Activated B cell treated with CpG ODN at 0.5 μM for 24 hours (primary cell): ENCODE results near the gene GOLGA3. TPM values are rescaled to one million over a fixed set of nuclear protein-coding genes. Genes with fewer than 3 reads are reported as not detected.

ENCODE experiments used
- ATAC-seq: fragments of 200-7000 bp; cut with Tn5 transposase; one replicate; pipeline ENCODE4 v1.10.0; 2021; ENCODE audit warnings: low read depth, mild to moderate bottlenecking, moderate library complexity
- CTCF ChIA-PET: fragments of 350-600 bp; sonication (Branson Sonifier 250); formaldehyde crosslinking; loops from one replicate; lab custom pipeline; 2021; ENCODE audit warnings: antibody characterized with exemption; lab: Charles Lee
- POLR2A ChIA-PET: fragments of 350-600 bp; sonication (Branson Sonifier 250); formaldehyde crosslinking; loops from one replicate; lab custom pipeline; 2021; ENCODE audit warnings: antibody characterized with exemption; lab: Charles Lee
- DNase-seq: peaks from one replicate; pipeline ENCODE4 v3.0.0; 2022
- H3K27ac Mint-ChIP-seq: one replicate; pipeline ENCODE4 v1.8.0; 2020; ENCODE audit warnings: mixed read lengths
- H3K27me3 Mint-ChIP-seq: one replicate; pipeline ENCODE4 v1.8.0; 2021; ENCODE audit warnings: mixed read lengths
- H3K36me3 Mint-ChIP-seq: one replicate; pipeline ENCODE4 v1.8.0; 2021; ENCODE audit warnings: low read depth, mixed read lengths
- H3K4me1 Mint-ChIP-seq: one replicate; pipeline ENCODE4 v1.8.0; 2021; ENCODE audit warnings: mixed read lengths
- H3K4me3 Mint-ChIP-seq: one replicate; pipeline ENCODE4 v1.8.0; 2020; ENCODE audit warnings: mild to moderate bottlenecking, mixed read lengths
- H3K9me3 Mint-ChIP-seq: one replicate; pipeline ENCODE4 v1.8.0; 2020; ENCODE audit warnings: mixed read lengths
- CTCF ChIP-seq: fragments of 200-600 bp; IDR thresholded peaks from one replicate; pipeline ENCODE4 v1.8.0; 2022; ENCODE audit warnings: antibody characterized with exemption, mild to moderate bottlenecking
- intact Hi-C: fragments of 100-400 bp; cut with micrococcal nuclease; formaldehyde crosslinking; loops from one replicate; pipeline ENCODE4 v1.15.1; 2024
- total RNA-seq: library from RNA; stranded (reverse); gene quantifications from 2 replicates; pipeline ENCODE4 v1.2.3, GENCODE V29; 2022

Gene GOLGA3
- total RNA-seq, 1 donor from 2014 or later: 52.4 TPM

- TF ChIP-seq CTCF: no peak
- ChIA-PET POLR2A (no interaction called here), CTCF (no interaction called here)
- ATAC-seq (no peak), DNase-seq (no peak)
- Mint-ChIP-seq H3K27me3 (no peaks in the 10 kb centered on the region), H3K4me3 (no peak overlapping the region), H3K27ac (no peak overlapping the region), H3K4me1 (no peaks in the 10 kb centered on the region), H3K9me3 (no peaks in the 10 kb centered on the region), H3K36me3 (peaks cover 74% of the 10 kb centered on the region)
- intact Hi-C loops: no loop called here
Observed at GRCh38 chr12:132789099-132789471, 39.6 kb downstream of the GOLGA3 start.

GRCh38 chr12:132788375-132789098 lies 40.1 kb downstream of the GOLGA3 start:
- DNase-seq (no peak), ATAC-seq (no peak)
- intact Hi-C loops: no loop called here
- Mint-ChIP-seq H3K36me3 (peaks cover 75% of the 10 kb centered on the region), H3K27me3 (no peaks in the 10 kb centered on the region), H3K27ac (no peak overlapping the region), H3K9me3 (no peaks in the 10 kb centered on the region), H3K4me1 (no peaks in the 10 kb centered on the region), H3K4me3 (no peak overlapping the region)
- TF ChIP-seq CTCF: no peak
- ChIA-PET POLR2A (no interaction called here), CTCF (no interaction called here)

GRCh38 chr12:132787877-132788276 lies 40.8 kb downstream of the GOLGA3 start:
- ATAC-seq: no peak
- POLR2A ChIA-PET: no interaction called here

GRCh38 chr12:132786192-132786591 lies 42.5 kb downstream of the GOLGA3 start:
- ATAC-seq (no peak), DNase-seq (no peak)
- TF ChIP-seq CTCF: no peak
- peaks cover 86% of the 10 kb centered on the region for H3K36me3 Mint-ChIP-seq
- ChIA-PET POLR2A (no interaction called here), CTCF (no interaction called here)
- no peaks in the 10 kb centered on the region for H3K9me3 Mint-ChIP-seq
- no peaks in the 10 kb centered on the region for H3K27me3 Mint-ChIP-seq
- intact Hi-C loops: no loop called here
- no peak overlapping the region for H3K4me3 Mint-ChIP-seq
- H3K4me1 Mint-ChIP-seq: no peaks in the 10 kb centered on the region
- no peak overlapping the region for H3K27ac Mint-ChIP-seq

More at GRCh38 chr12:132787877-132788276, 40.8 kb downstream of the GOLGA3 start:
- Mint-ChIP-seq H3K27ac (no peak overlapping the region), H3K4me3 (no peak overlapping the region), H3K4me1 (no peaks in the 10 kb centered on the region), H3K27me3 (no peaks in the 10 kb centered on the region), H3K36me3 (peaks cover 79% of the 10 kb centered on the region), H3K9me3 (no peaks in the 10 kb centered on the region)
- DNase-seq: no peak
- intact Hi-C loops: no loop called here
- CTCF ChIA-PET: no interaction called here
- no peak for TF ChIP-seq CTCF

- Mint-ChIP-seq H3K4me3 (no peak overlapping the region), H3K9me3 (no peaks in the 10 kb centered on the region), H3K27ac (no peak overlapping the region), H3K36me3 (peaks cover 87% of the 10 kb centered on the region), H3K27me3 (no peaks in the 10 kb centered on the region), H3K4me1 (no peaks in the 10 kb centered on the region)
- DNase-seq (no peak), ATAC-seq (no peak)
- POLR2A ChIA-PET: no interaction called here
- TF ChIP-seq CTCF: no peak
- CTCF ChIA-PET: no interaction called here
- intact Hi-C loops: no loop called here
Observed at GRCh38 chr12:132784580-132784979, 44.1 kb downstream of the GOLGA3 start.
